ENCODE results near the gene NR1I3.

- TF ChIP-seq CTCF (IDR thresholded peaks at IDR 0.05) (no peak), POLR2A (IDR thresholded peaks at IDR 0.05) (no peak)
Observed at GRCh38 chr1:161226759-161227158, 11.2 kb downstream of the NR1I3 start.
